ENCODE data around the gene SLX9. TPM values are rescaled to one million over a fixed set of nuclear protein-coding genes. Genes with fewer than 3 reads are reported as not detected.

The SLX9 gene
- total RNA-seq, 1 experiment from 2014 or later, result 74.3 TPM

GRCh38 chr21:44898011-44898488 lies 41.8 kb upstream of the SLX9 start:
- peaks cover 6% of the 10 kb centered on the region for H4K20me1 ChIP-seq (ENCODE audit: control insufficient read depth, insufficient read depth, insufficient read length)
- H4K8ac ChIP-seq (replicated peaks; ENCODE audit: insufficient read length, low read depth, low read length), result no peak overlapping the region
- H3K23me2 ChIP-seq (ENCODE audit: insufficient read length, low read depth, low read length, poor library complexity, severe bottlenecking), result no peaks in the 10 kb centered on the region
- H3T11ph ChIP-seq (ENCODE audit: low read length), result no peak overlapping the region
- H3K36me3 Mint-ChIP-seq (ENCODE audit: insufficient read depth in 1 of 3, low read depth in 3 of 3), result no peaks in the 10 kb centered on the region
- TF ChIP-seq CTCF (conservative IDR thresholded peaks at IDR 0.05), result no peak
- no peaks in the 10 kb centered on the region for H3K9me3 ChIP-seq (ENCODE audit: control insufficient read depth, low read depth, low read length)
- WGBS (ENCODE audit: extremely low coverage, insufficient read length, low lambda C conversion rate), result no CpG with 5 or more reads among the region's 13 CpGs
- no peak overlapping the region for H3K27ac ChIP-seq (ENCODE audit: insufficient read length, low read depth, low read length)
- H3K56ac ChIP-seq (ENCODE audit: insufficient read length, low read depth, low read length), result no peak overlapping the region
- H4K91ac ChIP-seq (ENCODE audit: insufficient read length, low read depth, low read length), result no peak overlapping the region
- no peaks in the 10 kb centered on the region for H3K79me2 ChIP-seq (ENCODE audit: insufficient read depth, low read length)
- H3K27me3 ChIP-seq (ENCODE audit: insufficient read depth, low read length), result no peaks in the 10 kb centered on the region
- no peak overlapping the region for H2AK5ac ChIP-seq (ENCODE audit: insufficient read length, low read length)
- H3K9ac ChIP-seq (ENCODE audit: extremely low read depth, insufficient read length, low read length), result no peak overlapping the region
- no peak overlapping the region for H4K5ac ChIP-seq (ENCODE audit: insufficient read length, low read depth, low read length)
- no peak overlapping the region for H3K23ac ChIP-seq (ENCODE audit: insufficient read length, low read depth, low read length)
- H3K4me3 Mint-ChIP-seq, result no peak overlapping the region
- no peak overlapping the region for H2BK12ac ChIP-seq (ENCODE audit: insufficient read length, low read depth, low read length)
- no peak overlapping the region for H2AFZ ChIP-seq (ENCODE audit: low read length)
- H3K79me1 ChIP-seq (ENCODE audit: insufficient read depth, low read depth, low read length, poor library complexity, severe bottlenecking), result no peaks in the 10 kb centered on the region
- peaks cover 7% of the 10 kb centered on the region for H3K27me3 Mint-ChIP-seq (ENCODE audit: low read depth)
- H3K9me3 Mint-ChIP-seq, result no peaks in the 10 kb centered on the region; a peak in 1 of 5 replicates
- H3K4me2 ChIP-seq (ENCODE audit: insufficient read depth, insufficient read length, low read length), result no peak overlapping the region
- no peak overlapping the region for H2BK20ac ChIP-seq (ENCODE audit: low read depth, low read length, poor library complexity, severe bottlenecking)
- H3K4ac ChIP-seq (ENCODE audit: low read depth, low read length), result no peak overlapping the region
- H3K4me1 ChIP-seq (ENCODE audit: insufficient read depth, low read length), result no peaks in the 10 kb centered on the region; the same call in 1 of the 2 replicates
- H3K18ac ChIP-seq (ENCODE audit: insufficient read length, low read depth, low read length), result no peak overlapping the region
- H3K27ac Mint-ChIP-seq, result 0 out of 7 replicates have a peak overlapping the region, but pooled peaks of 1 of the 3 experiments have one; percentile 18
- no peak overlapping the region for H2BK15ac ChIP-seq (ENCODE audit: low read depth, low read length)
- no peak overlapping the region for H2BK120ac ChIP-seq (ENCODE audit: low read depth, low read length, poor library complexity, severe bottlenecking)
- H3K14ac ChIP-seq (ENCODE audit: insufficient read depth, low read length), result no peak overlapping the region
- no peak for DNase-seq
- peaks cover 10 to 13% of the 10 kb centered on the region in 2 experiments for H3K4me1 Mint-ChIP-seq
- H2BK5ac ChIP-seq (ENCODE audit: insufficient read length, low read length), result no peak overlapping the region
